ENCODE measurements around the gene SMIM14.

DNA sequence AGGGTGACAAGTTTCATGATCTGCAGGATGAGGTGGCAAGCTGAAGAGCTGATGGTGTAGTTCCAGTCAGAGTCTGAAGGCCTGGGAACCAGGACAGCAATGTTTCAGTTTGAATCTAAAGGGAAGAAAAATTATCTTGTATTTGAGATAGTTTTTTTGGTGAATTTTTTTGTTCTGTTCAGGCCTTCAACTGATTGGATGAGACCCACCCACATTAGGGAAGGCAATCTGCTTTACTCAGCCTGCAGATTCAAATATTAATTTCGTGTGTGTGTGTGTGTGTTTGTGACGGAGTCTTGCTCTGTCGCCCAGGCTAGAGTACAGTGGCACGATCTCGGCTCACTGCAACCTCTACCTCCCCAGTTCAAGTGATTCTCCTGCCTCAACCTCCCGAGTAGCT lies 22.1 kb upstream of the SMIM14 start:
- no peak for TF ChIP-seq POLR2A (IDR thresholded peaks at IDR 0.05; ENCODE audit: control extremely low read depth in 1 of 2, low read depth in 2 of 2, low read length in 2 of 2)
- TF ChIP-seq CBX5 (IDR thresholded peaks at IDR 0.05; ENCODE audit: low read depth, low read length) = no peak
- TF ChIP-seq KDM4A (IDR thresholded peaks at IDR 0.05; ENCODE audit: low read depth, low read length, severe bottlenecking) = no peak
- TF ChIP-seq, protein P1, sequence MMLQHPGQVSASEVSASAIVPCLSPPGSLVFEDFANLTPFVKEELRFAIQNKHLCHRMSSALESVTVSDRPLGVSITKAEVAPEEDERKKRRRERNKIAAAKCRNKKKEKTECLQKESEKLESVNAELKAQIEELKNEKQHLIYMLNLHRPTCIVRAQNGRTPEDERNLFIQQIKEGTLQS (IDR thresholded peaks at IDR 0.05; ENCODE audit: insufficient read depth, low read depth, low read length) = no peak
